HG02763 (cell line): ENCODE data around the gene TRABD2A.
A peak's percentile ranks its signal among the peaks of the same experiment; 100 is the strongest.
"Not testable (repeated sequence)": the region's sequence is repeated elsewhere in the genome, so short reads cannot be mapped to it uniquely, and the experiment has no call there.

ENCODE experiments used
- ATAC-seq: cut with Tn5 transposase; IDR thresholded peaks from one replicate; pipeline ENCODE4 v1.9.1; 2021; ENCODE audit warnings: mild to moderate bottlenecking, moderate library complexity; ENCODE audit not compliant: unreplicated experiment

Gene TRABD2A, protein sequence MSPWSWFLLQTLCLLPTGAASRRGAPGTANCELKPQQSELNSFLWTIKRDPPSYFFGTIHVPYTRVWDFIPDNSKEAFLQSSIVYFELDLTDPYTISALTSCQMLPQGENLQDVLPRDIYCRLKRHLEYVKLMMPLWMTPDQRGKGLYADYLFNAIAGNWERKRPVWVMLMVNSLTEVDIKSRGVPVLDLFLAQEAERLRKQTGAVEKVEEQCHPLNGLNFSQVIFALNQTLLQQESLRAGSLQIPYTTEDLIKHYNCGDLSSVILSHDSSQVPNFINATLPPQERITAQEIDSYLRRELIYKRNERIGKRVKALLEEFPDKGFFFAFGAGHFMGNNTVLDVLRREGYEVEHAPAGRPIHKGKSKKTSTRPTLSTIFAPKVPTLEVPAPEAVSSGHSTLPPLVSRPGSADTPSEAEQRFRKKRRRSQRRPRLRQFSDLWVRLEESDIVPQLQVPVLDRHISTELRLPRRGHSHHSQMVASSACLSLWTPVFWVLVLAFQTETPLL

DNA sequence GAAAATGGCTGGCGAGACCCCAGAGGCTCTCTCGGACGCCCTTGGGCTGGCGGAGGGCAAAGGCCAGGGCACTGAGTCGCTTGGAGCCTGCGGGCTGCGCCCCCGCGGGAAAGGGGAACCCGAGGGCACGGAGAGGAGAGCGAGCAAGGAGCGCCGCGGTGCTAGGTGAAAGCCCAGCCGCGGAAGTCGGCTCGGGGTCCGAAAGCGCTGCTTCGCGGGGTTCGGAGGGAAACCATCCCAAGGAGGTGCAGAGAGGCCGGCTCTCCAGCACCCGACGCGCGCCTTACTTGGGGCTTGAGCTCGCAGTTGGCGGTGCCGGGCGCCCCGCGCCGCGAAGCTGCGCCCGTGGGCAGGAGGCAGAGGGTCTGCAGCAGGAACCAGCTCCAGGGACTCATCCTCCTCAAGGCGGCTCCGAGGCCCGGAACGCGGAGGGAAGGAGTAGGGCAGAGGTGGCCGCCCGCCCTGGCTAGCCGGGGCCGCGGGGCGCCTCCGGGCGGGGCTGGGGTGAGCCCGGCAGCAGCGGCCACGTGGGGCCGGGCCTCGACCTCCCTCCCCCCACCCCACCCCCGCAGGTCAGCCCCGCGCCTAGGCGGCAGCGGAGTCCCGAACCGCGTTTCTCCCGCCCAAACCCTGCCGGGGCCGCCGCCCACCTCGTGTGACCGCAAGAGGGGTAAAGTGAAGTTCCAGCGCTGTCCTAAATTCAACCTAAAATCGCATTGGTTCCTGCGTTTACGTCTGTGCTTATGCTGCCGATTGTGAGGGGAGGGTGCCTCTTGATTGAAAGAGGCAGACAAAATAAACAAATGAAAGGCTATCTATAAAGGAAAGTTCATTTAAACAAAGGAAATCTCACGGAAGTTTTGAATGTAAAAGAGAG, at the start of gene TRABD2A:
Gene TRABD2A, minus strand, starts transcription at position 440 of the 877 bp plus-strand sequence. Its CDS starts 45 bp downstream, at position 395.
- no peak for ATAC-seq

GRCh38 chr2:84927275-84927627, 46.4 kb upstream of the TRABD2A start:
- ATAC-seq = no peak

DNA sequence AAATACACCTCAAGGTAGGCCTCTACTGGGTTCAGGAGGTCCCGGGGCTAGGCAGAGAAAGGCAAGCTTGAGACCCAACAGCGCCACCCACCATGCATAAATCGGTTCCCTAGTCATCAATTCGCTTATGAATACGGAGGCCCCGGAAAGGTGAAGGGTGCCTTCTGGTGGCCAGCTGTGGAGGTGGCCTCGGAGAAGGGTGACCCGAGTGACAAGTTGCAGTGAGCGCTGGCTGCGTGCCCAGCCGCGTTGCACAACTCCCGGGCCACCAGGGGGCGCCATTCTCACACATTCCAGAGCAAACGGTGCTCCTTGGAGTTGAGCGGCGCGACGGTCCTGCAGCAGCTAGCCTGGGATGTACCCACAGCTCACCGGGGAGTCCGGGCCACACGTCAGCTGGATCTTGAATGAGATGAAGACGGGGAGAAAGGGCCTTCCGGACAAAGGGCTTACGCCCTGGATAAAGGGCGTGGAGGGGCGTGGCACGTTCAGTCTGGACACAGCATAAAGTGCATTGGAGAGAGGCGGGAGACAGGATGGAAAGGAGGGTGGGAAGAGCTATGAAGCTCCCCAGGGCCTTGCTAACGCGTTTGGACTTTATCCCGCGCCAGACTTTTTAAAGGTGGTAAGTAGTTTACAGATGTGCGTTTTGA, 45.0 kb upstream of the TRABD2A start:
- ATAC-seq = peak; percentile 76

GRCh38 chr2:84925336-84925723, 44.4 kb upstream of the TRABD2A start:
- ATAC-seq = no peak

- peak; percentile 17 for ATAC-seq
Measured at GRCh38 chr2:84924173-84925106, 43.6 kb upstream of the TRABD2A start.

DNA sequence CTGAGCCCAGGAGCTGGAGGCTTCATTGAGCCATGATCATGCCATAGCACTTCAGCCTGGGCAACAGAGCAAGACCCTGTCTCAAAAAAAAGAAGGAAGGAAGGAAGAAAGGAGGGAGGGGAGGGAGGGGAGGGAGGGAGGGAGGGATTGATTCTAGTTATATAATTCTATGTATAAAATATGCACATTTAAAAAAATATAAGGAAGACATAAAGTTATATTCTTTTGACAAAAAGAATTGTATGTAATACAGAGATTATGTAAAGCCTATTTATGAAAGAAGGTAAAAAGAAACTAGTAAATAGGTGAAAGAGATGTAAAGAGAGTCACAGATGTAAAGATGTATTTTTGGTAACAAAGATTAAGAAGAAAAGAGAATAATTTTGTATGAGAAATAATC, 42.1 kb upstream of the TRABD2A start:
- no peak for ATAC-seq

DNA sequence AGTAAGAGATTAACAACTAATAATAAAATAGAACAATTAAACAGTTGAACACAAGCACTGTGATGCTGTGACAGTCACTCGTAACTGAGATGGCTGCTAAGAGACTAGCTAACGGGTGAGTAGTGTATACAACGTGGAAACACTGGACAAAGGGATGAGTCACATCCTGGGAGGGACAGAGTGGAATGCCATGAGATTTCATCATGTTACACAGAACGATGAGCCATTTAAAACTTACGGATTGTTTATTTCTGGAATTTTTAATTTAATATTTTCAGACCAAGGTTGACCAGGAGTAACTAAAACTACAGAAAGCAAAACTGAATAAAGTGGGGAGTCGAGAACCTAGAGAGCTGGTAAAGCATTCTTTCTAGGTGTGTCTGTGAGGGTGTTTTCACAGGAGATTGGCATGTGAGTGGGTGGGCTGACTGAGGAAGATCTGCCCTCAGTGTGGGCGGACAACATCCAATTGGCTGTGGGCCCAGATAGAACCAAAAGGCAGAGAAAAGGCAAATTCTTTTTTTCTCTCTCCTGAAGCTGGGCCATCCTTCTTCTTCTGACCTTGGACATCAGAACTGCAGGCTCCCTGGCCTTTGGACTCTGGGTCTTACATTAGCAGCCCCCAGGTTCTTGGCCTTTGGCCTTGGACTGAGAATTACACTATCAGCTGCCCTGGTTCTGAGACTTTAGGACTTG, 39.1 kb upstream of the TRABD2A start:
- peak; percentile 58 for ATAC-seq

DNA sequence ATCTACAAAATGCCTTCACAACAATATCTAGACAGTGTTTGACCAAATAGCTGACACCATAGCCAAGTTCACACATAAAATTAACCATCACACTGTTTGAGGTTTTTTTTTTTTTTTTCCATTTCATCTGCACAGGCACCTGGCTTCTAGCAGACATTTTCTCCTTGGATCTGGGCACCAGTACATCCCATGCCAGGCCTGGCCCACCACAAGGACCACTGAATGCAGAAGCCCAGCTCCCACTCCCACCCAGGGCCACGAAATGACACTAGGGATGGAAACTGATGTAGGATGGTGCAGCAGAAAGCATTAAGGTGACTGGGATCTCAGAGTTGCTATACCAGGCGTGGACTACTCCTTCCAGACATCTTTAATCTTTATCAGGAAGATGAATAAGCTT, 37.5 kb upstream of the TRABD2A start:
- no peak for ATAC-seq

- ATAC-seq = not testable (repeated sequence)
Measured at GRCh38 chr2:84917821-84918220, 36.9 kb upstream of the TRABD2A start.

DNA sequence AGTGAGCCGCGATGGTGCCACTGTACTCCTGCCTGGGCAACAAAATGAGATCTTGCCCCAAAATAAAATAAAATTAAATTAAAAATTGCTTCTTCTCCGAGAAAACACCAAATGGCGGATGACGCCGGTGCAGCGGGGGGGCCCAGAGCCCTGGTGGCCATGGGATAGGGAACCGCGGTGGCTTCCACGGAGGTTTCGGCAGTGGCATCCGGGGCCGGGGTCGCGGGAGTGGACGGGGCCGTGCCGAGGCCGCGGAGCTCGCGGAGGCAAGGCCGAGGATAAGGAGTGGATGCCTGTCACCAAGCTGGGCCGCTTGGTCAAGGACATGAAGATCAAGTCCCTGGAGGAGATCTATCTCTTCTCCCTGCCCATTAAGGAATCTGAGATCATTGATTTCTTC, 34.8 kb upstream of the TRABD2A start:
- not testable (repeated sequence) for ATAC-seq

- ATAC-seq = no peak
Measured at GRCh38 chr2:84914334-84914733, 33.5 kb upstream of the TRABD2A start.

DNA sequence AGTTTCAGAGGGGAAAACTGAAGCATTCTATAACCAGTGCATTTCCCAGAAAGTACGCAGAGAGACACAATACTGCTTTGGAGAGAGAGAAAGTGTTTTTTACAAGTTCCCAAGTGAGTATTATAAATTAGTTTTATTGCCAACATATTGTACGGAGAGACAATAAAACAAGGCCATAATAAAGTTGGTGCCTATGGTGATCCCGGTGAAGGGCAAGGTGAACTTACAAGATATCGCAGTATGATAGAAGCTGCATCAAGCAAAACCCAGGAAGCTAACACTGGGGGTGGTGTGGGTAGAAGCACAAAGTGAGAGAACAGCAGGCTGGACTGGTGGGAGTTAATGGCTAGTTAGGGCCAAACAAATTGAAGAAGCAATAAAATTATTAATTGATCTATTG, 32.1 kb upstream of the TRABD2A start:
- ATAC-seq = no peak

- no peak for ATAC-seq
Measured at GRCh38 chr2:84911135-84911678, 30.3 kb upstream of the TRABD2A start.

DNA sequence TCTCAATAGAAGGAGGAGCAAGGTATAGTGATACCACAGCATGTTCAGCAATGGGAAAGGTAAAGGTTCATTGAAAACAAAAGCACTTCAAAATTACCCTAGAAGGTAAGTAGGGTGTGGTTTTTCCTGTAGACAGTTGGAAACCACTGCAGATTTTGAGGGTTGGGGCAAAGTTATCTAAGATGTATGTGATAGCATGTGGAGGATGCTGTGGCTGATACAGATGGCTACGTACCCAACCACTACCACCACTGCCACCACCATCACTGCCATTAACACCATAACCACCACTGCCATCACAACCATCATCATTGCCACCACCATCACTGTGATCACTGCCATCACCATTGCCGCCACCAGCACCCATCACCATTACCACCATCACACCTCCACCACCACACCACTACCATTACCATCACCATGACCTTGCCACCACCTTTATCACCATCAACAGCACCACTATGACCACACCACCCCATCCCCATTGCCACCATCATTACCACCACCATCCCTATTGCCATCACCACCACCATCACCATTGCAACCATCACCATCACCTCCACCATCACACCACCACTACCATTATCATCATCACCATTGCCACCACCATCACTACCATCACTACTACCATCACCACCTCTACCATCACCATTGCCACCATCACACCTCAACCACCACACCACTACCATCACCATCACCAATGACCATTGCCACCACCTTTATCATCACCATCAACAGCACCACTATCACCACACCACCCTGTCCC, 28.2 kb upstream of the TRABD2A start:
- ATAC-seq = no peak

DNA sequence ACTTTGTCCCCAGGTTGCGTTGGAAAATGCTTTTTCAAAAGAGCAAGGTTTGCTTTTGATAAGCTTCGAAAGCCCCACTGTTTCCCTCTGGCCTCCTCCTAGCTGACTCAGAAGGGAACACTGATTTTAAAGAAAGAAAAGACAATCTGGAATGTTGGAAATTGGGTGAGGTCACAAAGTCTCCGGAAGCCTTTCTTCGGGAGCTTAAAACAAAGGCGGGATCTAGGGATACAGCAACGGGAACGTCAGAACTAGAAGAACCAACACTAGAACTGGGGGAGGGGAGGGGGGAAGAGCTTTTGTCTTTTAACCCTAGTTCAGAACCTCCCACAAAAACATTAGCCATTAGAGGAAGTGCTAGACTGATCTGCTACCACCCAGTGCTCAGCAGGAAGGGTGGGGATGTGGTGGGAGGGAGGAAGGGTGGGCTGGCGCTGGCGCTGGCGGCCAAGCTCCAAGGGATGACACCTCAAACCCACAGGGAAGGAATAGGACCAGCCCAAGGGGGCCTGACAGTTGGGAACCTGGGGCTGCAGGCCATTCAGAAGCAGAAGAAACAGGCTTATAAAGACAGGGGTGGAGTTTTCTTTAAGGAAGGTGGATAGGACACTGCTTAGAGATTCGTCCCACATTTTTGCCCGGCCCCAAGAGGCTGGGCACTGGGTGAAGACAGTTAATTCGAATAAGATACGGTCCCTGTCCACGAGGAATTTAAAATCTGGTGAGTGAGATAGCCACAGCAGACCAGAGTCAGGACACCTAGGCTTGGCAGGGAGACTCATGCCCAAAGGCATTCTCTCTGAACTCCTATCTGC, 26.2 kb upstream of the TRABD2A start:
- ATAC-seq = peak; percentile 37

GRCh38 chr2:84906108-84906899, 25.4 kb upstream of the TRABD2A start:
- peak; percentile 37 for ATAC-seq
